Stimulated activated CD4-positive, alpha-beta T cell treated with anti-CD3 and anti-CD28 coated beads, TNF-alpha, amount 100 ng/mL, for 1 hour (primary cell): ENCODE results near the gene DNAI2.

Experiments
- DNase-seq, 3 donors: peaks; one replicate each; pipeline ENCODE4 v3.0.0-alpha.2; 2020; ENCODE audit warnings: low read depth in 3 of 3, low spot score in 1 of 3

DNAI2 gene

GRCh38 chr17:74274060-74274708, at the start of gene DNAI2:
Gene DNAI2, plus strand, starts transcription at chr17:74274234. Its CDS starts 7,584 bp downstream, at chr17:74281818.
- no peak for DNase-seq

DNA sequence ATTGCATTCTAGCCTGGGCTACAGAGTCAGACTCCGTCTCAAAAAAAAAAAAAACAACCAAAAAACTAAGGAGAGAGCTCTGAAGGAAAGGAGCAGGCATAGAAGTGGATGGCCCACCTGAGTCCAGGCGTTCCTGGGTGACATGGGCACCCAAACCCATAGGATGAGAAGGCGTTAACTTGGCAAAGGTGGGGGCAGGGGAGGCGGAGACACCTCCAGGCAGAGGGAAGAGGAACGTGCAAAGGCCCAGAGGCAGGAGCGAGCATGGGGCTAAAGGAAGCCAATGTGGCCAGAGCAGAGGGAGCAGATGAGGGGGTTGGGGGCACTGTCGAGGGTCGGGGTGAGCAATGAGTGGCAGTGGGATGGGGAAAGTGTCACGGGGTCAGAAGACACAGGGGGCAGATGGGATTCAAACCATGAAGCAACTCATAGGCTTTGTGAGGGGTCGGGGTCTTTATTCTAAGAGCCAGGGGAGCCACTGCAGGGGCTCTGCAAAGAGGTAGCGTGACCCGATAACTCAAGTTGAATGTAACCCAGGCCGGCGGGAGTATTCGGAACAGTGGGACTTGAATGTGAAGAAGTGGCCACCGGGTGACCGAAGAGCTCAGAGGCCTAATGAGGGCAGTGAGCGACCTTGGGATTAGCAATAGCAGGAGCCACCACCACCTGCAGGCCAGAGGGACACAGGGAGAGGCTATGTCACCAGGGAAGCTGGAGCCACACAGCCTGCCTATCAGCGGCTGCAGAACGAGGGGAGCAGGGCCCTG, 48.9 kb upstream of the DNAI2 start:
- no peak for DNase-seq

GRCh38 chr17:74226252-74226651, 47.8 kb upstream of the DNAI2 start:
- DNase-seq: no peak

DNA sequence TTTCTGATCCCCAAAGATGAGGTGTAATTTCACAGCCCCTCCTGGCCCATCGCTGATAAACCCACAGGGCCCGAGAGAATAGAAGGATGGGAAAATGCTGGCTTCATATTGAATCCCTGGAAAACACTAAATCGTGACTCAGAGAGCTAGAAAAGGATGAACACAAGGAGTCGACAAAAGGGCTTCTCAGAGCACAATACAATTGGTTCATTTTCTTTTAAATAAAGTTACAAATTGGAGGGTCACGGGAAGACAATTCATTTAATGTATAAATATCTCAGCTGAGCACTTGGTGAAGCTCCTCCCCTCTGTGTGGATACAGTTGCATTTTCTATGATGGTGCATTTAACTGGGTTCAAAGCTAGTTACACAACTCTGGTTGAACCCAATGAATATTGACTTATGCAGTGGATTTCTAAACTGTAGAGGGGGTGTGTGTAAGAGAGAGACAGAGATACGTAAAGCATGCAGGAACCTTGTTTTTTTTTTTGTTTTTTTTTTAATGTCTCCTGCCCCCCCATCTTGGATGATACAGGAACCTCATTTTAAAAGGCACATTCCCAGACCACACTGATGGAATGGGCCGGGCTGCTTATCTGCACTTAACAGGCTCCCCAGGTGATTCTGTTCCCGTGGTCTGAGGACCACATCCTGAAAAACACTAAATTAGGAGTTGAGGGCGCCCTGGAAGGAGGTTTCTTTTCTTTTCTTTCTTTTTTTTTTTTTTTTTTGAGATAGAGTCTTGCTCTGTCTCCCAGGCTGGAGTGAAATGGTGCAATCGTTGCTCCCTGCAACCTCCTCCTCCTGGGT, 46.6 kb upstream of the DNAI2 start:
- no peak for DNase-seq

- DNase-seq: no peak
Measured at GRCh38 chr17:74228306-74228978, 45.6 kb upstream of the DNAI2 start.

DNA sequence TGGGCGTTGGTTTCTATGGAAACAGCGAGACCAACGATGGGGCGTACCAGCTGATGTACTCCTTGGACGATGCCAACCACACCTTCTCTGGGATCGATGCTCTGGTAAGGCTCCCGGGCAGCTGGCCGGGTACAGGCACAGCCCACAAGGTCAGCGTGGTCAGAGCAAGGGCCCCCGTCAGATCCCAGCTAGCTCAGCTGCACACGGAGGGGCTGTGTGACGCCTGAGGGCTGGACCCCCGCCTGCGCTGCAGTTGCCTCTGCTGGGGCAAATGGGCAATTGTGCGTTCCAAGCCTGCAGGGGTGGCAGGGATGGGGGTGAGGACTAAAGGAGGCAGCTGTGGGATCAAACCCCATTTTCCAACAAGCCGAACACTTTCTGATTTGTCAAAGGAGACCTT, 43.1 kb upstream of the DNAI2 start:
- no peak for DNase-seq

DNA sequence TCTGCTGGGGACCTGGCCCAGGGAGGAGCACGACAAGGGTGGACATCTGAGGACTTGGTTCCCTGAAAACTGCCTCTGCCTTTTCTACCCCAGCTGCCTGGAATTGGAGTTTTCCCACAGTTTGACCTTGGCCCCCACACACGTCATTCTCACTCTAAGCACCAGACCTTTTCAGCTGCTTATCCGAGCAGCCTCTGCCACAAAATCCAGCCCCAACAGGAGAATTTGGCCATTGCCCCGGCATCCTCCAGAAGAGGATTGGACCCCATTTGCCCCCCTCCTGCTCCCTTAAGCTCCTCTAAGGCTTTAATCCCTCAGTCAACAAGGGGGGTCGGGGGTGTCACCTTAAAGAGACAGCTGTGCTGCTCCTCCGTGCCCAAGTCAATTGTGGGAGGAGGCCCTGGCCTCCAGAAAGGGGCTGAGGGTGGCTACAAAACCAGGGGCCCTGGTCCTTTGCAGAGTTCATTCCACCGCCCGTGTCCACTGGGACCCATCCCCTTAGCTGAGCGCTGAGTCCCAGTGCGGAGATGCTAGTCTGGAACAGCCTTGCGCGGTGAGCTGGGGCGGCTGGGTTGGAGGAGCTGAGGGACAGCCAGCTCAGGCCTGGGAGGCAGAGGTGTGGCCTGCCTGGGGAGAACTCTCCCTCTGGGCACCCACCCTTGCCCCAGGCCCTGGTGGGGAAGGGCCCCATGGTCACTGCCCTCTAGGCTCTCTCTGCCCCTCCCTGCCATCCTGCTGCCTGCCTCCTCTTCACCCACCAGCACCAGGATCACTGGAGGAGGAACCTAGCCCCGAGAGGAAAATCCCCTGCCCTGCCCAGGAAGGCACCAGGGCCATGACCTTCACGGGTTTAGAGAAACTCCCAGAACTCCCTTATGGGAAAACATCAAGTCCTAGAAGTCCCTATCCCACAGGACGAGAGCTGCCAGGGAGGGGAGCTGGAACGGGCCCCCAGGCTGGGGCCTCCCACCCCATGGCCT, 41.8 kb upstream of the DNAI2 start:
- DNase-seq: no peak

- no peak for DNase-seq
Measured at GRCh38 chr17:74233937-74234336, 40.1 kb upstream of the DNAI2 start.

- DNase-seq: no peak
Measured at GRCh38 chr17:74234486-74234885, 39.5 kb upstream of the DNAI2 start.

DNA sequence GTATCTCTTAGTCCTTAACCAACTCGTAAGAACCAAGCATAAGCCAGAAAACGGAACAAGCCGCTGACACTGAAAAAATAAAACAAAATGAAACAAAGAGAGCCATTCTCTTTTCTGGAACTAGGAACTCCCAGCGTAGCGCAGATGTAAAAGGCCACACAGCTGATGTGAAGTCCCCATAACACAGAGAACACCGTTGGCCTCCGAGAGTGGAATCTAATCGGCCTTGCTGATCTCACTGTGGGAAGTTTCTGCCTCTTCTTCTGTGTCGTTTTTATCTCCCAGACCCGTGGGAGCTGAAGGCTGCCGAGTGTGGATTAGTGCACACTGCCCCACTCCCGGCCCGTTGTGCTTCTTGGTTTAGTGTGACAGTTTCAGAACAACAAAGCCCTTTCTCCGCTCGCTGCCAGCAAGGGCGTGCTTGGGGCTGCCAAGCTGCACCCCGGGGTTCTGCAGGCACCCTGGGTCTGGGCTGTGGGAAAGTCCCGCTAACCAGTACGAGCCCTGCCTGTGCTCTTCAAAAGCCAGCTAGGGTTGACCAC, 38.9 kb upstream of the DNAI2 start:
- no peak for DNase-seq

- no peak for DNase-seq
Measured at GRCh38 chr17:74235911-74236371, 38.1 kb upstream of the DNAI2 start.

DNA sequence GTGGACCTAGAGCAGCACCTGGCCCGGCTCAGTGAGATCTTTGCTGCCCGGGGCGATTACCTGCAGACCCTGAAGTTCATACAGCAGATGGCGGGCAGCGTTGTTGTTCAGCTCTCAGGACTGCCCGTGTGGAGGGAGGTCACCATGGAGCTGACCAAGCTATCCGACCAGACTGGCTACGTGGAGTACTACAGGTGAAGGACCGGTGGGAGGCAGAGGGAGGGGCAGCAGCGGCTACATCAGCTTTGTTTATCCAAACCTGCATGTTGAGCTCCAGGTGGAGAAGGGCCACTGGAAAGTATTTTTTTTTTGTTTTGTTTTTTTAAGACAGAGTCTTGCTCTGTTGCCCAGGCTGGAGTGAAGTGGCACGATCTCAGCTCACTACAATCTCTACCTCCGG, 36.7 kb upstream of the DNAI2 start:
- DNase-seq: no peak

GRCh38 chr17:74239172-74239571, 34.9 kb upstream of the DNAI2 start:
- DNase-seq: no peak

GRCh38 chr17:74240618-74241205, 33.3 kb upstream of the DNAI2 start:
- no peak for DNase-seq

- DNase-seq: no peak
Measured at GRCh38 chr17:74241431-74241830, 32.6 kb upstream of the DNAI2 start.

DNA sequence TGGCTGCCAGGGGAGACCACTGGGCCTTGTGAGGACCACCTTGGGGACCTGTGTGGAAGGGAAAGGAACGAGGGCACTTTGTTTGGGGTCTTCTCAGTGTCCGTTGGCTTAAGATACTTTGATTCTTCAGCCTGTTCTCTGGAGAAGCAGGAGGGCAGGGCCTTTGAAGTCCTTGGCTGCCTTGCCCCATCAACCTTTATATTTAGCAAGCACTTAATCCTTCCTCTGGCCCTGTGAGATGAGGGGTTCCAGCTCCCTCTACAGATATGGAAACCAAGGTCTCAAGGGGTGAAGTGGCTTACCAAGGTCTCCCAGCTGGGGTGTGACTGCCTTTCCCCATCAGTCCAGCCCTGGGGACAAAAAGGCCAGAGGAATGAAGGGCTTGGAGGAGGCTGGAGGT, 32.2 kb upstream of the DNAI2 start:
- DNase-seq: no peak

GRCh38 chr17:74243013-74243755, 30.9 kb upstream of the DNAI2 start:
- no peak for DNase-seq

- DNase-seq: no peak
Measured at GRCh38 chr17:74244128-74244527, 29.9 kb upstream of the DNAI2 start.

GRCh38 chr17:74244548-74244947, 29.5 kb upstream of the DNAI2 start:
- no peak for DNase-seq
